Nephron progenitor cell (in vitro differentiated cells): ENCODE data around the gene RARS1.

Experiments
- DNase-seq: peaks from one replicate; pipeline ENCODE4 v3.0.0; 2021
- H3K27ac Mint-ChIP-seq: 2 replicates; pipeline ENCODE4 v1.8.0; 2021; ENCODE audit warnings: mild to moderate bottlenecking, moderate library complexity, mixed read lengths
- H3K27me3 Mint-ChIP-seq: 2 replicates; pipeline ENCODE4 v1.8.0; 2021; ENCODE audit warnings: mild to moderate bottlenecking, low read depth, mixed read lengths; ENCODE audit not compliant: poor library complexity
- H3K36me3 Mint-ChIP-seq: 2 replicates; pipeline ENCODE4 v1.8.0; 2021; ENCODE audit warnings: low read depth, mixed read lengths
- H3K4me1 Mint-ChIP-seq: 2 replicates; pipeline ENCODE4 v1.8.0; 2021; ENCODE audit warnings: mixed read lengths
- H3K4me3 Mint-ChIP-seq: 2 replicates; pipeline ENCODE4 v1.8.0; 2021; ENCODE audit warnings: mild to moderate bottlenecking, moderate library complexity, mixed read lengths
- H3K9me3 Mint-ChIP-seq: 2 replicates; pipeline ENCODE4 v1.8.0; 2021; ENCODE audit warnings: mild to moderate bottlenecking, moderate library complexity, mixed read lengths
- TF ChIP-seq, protein P1 (sequence below): fragments of 200-600 bp; sonication (generic); IDR thresholded peaks from 2 replicates; pipeline ENCODE4 v1.5.0; 2021; ENCODE audit warnings: antibody characterized with exemption

The RARS1 gene

DNA sequence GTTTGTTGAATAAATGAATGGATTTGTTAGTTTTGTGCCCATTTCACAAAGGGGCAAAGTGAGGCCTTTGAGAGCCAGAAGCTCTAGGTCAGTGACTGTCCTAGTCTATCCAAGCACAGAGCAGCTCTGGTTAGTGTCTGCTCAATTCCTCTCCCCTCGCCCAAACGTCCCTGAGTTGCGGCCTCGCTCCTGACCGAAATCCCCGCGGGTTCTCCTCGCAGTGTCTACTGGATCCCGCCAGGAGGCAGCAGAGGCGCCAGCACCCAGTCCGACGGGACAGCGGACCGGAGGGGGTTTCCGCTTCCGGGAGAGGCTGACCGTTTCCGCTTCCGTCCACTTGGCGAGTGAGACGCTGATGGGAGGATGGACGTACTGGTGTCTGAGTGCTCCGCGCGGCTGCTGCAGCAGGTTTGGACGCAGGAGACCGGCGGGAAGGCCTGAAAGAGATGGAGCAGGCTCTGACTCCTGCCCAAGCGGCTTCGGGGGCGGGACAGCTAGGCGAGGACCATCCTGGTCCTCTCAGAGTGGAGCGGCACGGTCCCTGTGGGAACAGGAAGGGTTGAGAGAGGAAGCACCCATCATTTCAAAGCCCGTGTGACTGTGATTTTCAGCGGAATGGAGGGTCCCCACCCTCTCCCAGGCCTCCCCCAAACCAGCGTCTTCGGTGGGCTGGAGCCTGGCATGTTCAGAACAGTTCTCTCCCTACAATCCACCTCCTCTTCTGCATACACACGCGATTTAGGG is at the start of gene RARS1:
Gene RARS1 (plus strand): TSS at position 336 of the 744 bp plus-strand sequence. CDS start 28 bp downstream, at position 364.
- peak within 1 kb of the TSS; percentile 99 for H3K27ac Mint-ChIP-seq
- peaks cover 25% of the 10 kb centered on the region for H3K4me1 Mint-ChIP-seq
- peak; percentile 95 for DNase-seq
- peaks cover 25% of the 10 kb centered on the region for H3K36me3 Mint-ChIP-seq
- peak within 1 kb of the TSS; percentile 100 for H3K4me3 Mint-ChIP-seq
- TF ChIP-seq, protein P1, sequence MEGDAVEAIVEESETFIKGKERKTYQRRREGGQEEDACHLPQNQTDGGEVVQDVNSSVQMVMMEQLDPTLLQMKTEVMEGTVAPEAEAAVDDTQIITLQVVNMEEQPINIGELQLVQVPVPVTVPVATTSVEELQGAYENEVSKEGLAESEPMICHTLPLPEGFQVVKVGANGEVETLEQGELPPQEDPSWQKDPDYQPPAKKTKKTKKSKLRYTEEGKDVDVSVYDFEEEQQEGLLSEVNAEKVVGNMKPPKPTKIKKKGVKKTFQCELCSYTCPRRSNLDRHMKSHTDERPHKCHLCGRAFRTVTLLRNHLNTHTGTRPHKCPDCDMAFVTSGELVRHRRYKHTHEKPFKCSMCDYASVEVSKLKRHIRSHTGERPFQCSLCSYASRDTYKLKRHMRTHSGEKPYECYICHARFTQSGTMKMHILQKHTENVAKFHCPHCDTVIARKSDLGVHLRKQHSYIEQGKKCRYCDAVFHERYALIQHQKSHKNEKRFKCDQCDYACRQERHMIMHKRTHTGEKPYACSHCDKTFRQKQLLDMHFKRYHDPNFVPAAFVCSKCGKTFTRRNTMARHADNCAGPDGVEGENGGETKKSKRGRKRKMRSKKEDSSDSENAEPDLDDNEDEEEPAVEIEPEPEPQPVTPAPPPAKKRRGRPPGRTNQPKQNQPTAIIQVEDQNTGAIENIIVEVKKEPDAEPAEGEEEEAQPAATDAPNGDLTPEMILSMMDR = peak; percentile 90
- H3K27me3 Mint-ChIP-seq = peaks cover 15% of the 10 kb centered on the region
- H3K9me3 Mint-ChIP-seq = no peaks in the 10 kb centered on the region

DNA sequence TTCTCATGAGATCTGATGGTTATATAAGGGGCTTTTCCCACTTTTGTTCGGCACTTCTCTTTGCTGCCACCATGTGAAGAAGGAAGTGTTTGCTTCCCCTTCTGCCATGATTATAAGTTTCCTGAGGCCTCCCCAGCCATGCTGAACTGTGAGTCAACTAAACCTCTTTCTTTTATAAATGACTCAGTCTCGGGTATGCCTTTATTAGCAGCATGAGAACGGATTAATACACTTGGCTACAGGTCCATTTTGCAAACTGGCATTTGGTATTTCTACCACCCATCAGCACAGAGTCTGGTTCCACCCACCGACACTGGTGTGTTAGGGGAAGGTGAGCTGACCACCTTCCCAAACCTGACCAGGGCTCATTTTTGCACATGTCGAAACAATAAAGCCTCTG is 47.9 kb upstream of the RARS1 start:
- no peak for DNase-seq
- Mint-ChIP-seq H3K27me3 (peaks cover 4% of the 10 kb centered on the region), H3K4me1 (peaks cover 20% of the 10 kb centered on the region), H3K27ac (no peak overlapping the region), H3K36me3 (peaks cover 15% of the 10 kb centered on the region), H3K9me3 (no peaks in the 10 kb centered on the region), H3K4me3 (no peak overlapping the region)
- TF ChIP-seq, protein P1 = no peak

DNA sequence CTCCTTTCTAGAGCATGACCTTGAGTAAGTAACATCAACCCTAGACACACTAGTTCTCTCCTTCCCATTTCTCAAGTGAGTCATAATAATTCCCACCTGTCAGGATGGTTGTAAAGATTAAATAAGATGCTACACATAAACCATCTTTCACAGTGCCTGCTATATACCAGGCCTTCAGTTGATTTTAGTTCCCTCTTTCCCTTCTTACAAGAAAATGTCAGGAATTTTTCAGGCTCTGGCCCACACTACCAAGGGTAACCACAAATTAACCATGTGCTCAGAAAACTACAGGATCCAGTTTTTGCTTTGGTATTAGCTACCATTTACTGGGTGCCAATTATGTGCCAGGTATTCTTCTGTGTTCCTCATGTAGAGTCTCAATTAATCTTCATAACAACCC is 42.7 kb upstream of the RARS1 start:
- no peaks in the 10 kb centered on the region for H3K27me3 Mint-ChIP-seq
- H3K27ac Mint-ChIP-seq = no peak overlapping the region
- H3K36me3 Mint-ChIP-seq = peaks cover 12% of the 10 kb centered on the region
- no peak for DNase-seq
- peaks cover 21% of the 10 kb centered on the region for H3K4me1 Mint-ChIP-seq
- H3K9me3 Mint-ChIP-seq = no peaks in the 10 kb centered on the region
- no peak overlapping the region for H3K4me3 Mint-ChIP-seq
- TF ChIP-seq, protein P1 = no peak

DNA sequence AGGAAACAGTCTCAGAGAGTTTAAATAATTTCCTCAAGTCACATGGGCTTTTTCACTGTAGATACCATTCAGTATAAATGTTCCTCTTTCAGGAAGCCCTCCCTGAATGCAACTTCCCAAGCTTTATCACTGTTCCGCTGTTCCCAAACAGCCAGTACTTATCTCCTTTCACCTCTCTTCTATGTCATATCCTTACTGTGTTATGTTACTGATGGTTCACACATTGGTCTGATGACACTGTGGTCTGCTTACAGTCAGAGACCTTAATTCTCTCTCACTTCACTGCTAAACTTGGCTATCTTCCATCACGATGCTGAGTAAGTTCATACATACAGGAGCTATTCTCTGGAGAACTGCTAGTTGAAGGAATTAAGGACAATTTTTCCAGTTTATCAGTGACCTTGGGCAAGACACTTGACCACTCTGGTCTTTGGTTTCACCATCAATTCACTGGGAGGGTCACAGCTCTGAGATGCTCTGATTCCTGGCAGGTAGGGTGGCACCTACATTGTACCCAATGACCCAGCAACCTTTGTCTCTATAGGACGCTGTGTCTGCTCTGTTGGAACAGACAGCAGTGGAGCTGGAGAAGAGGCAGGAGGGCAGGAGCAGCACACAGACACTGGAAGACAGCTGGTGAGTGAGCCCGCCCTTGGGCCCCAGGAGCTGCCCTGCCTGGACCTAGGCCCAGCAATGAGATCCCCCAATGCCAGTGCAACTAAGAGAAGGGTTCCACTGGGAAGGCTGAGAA is 42.1 kb upstream of the RARS1 start:
- peaks cover 12% of the 10 kb centered on the region for H3K36me3 Mint-ChIP-seq
- TF ChIP-seq, protein P1 = no peak
- H3K27ac Mint-ChIP-seq = no peak overlapping the region

DNA sequence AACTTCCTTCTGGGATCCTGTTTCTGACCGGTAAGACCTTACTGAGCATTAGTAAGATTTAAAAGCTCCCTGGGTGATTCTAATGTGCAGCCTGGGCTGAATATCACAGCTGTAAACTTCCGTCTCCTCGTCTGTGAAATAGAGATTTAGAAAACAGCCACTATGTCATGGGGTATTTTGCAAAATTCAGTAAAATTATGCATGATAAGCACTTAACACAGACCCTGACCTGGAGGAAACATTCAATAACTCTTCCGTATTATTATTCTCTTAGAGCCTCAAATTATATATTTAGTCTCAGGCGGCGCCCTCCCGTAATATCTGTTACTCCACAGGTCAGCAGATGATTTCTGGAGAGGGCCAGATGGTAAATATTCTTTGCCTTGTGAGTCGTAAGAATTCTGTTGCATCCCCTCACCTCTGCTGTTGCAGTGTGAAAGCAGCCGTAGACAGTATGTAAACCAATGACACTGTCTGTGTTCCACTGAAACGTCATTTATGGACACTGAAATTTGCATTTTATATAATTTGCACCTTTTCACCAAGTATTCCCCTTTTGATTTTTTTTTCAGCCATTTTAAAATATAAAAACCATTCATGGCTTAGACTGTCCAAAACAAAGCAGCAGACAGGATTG is 39.2 kb upstream of the RARS1 start:
- H3K27ac Mint-ChIP-seq = no peak overlapping the region
- H3K36me3 Mint-ChIP-seq = peaks cover 17% of the 10 kb centered on the region
- H3K4me1 Mint-ChIP-seq = peaks cover 21% of the 10 kb centered on the region
- no peaks in the 10 kb centered on the region for H3K27me3 Mint-ChIP-seq
- H3K9me3 Mint-ChIP-seq = no peaks in the 10 kb centered on the region
- TF ChIP-seq, protein P1 = no peak
- DNase-seq = no peak
- no peak overlapping the region for H3K4me3 Mint-ChIP-seq

More for the DNA sequence above, 42.1 kb upstream of the RARS1 start:
- DNase-seq = no peak
- H3K27me3 Mint-ChIP-seq = no peaks in the 10 kb centered on the region
- H3K4me3 Mint-ChIP-seq = no peak overlapping the region
- H3K4me1 Mint-ChIP-seq = peaks cover 21% of the 10 kb centered on the region
- no peaks in the 10 kb centered on the region for H3K9me3 Mint-ChIP-seq
